Transverse colon (tissue), 4 donors: ENCODE measurements around the gene DHFR. TPM values are rescaled to one million over a fixed set of nuclear protein-coding genes. Genes with fewer than 3 reads are reported as not detected.

Source experiments
- DNase-seq: peaks from one replicate; pipeline ENCODE4 v3.0.0-alpha.2; 2019
- H3K27ac ChIP-seq, 4 donors: fragments of 200-600 bp; sonication (generic); 2 replicates each; pipeline ENCODE4 v1.5.1; 2016 to 2018; ENCODE audit warnings: inconsistent platforms in 4 of 4
- H3K27me3 ChIP-seq: fragments of 200-600 bp; sonication (generic); 2 replicates; pipeline ENCODE4 v1.5.1; 2017; ENCODE audit warnings: inconsistent platforms
- H3K36me3 ChIP-seq, 4 donors: fragments of 200-600 bp; sonication (generic); 2 replicates each; pipeline ENCODE4 v1.5.1; 2017 to 2019; ENCODE audit warnings: inconsistent platforms in 4 of 4
- H3K4me1 ChIP-seq, 4 donors: fragments of 200-600 bp; sonication (generic); 2 replicates each; pipeline ENCODE4 v1.5.1; 2017 to 2020; ENCODE audit warnings: inconsistent platforms in 4 of 4
- H3K4me3 ChIP-seq, 4 donors: fragments of 200-600 bp; sonication (generic); 1 replicate in 1 of 4; 2 replicates in 3 of 4; pipeline versions ENCODE4 v1.5.1 to v1.6.1; 2017 to 2019; ENCODE audit warnings: inconsistent platforms in 4 of 4
- H3K9me3 ChIP-seq, 2 donors: fragments of 200-600 bp; sonication (generic); 2 replicates each; pipeline ENCODE4 v1.5.1; 2017 to 2019; ENCODE audit warnings: inconsistent platforms in 2 of 2
- EP300 ChIP-seq: sonication (generic); formaldehyde crosslinking; IDR thresholded peaks from one replicate; pipeline ENCODE4 v1.6.1; 2017; ENCODE audit warnings: antibody characterized with exemption, low read depth
- POLR2A ChIP-seq: fragments of 450-650 bp; IDR thresholded peaks from one replicate; pipeline ENCODE4 v1.6.1; 2016; ENCODE audit warnings: antibody characterized with exemption, mild to moderate bottlenecking, moderate library complexity
- POLR2AphosphoS5 ChIP-seq, 3 donors: sonication (generic); formaldehyde crosslinking; IDR thresholded peaks; one replicate each; pipeline ENCODE4 v1.6.1; 2016; ENCODE audit warnings: antibody characterized with exemption in 3 of 3
- WGBS, 2 donors: methylation state at CpG; one replicate each; pipeline ENCODE4 v1.1.5; 2018; ENCODE audit warnings: low coverage in 1 of 2; 5-methylcytosine and 5-hydroxymethylcytosine counted together
- in situ Hi-C, 4 donors: fragments of 200-750 bp; cut with MboI; loops; one replicate each; pipeline versions ENCODE4 v1.15.0 to v1.15.1; 2017; ENCODE audit warnings: low sequenced_read_pairs in 3 of 4, low pct_ligation_motif_present in 1 of 4, low pct_unique_long_range_greater_than_20kb in 1 of 4
- intact Hi-C: fragments of 100-400 bp; cut with DNase I; formaldehyde crosslinking; loops from one replicate; pipeline ENCODE4 v1.15.1; 2023; ENCODE audit warnings: low total_unique reads
- small RNA-seq, 4 donors: library from RNA; depleted of rRNA; stranded (forward); fragments of <200 nt; gene quantifications; one replicate each; pipeline ENCODE3, GENCODE V24; 2016
- total RNA-seq, 4 donors: library from RNA; depleted of rRNA; stranded (reverse); fragments of >200 nt; gene quantifications; one replicate each; pipeline ENCODE4 v1.1.0, GENCODE V29; 2016
- TF ChIP-seq, protein P1 (sequence below), 5 experiments: fragments of 200-600 bp in 3 of 5; fragments of 450-650 bp in 2 of 5; sonication (generic) in 3 of 5; IDR thresholded peaks; 1 replicate in 2 of 5; 2 replicates in 3 of 5; pipeline ENCODE4 v1.5.1; 2016 to 2017; ENCODE audit warnings: antibody characterized with exemption in 5 of 5, inconsistent platforms in 3 of 5, mild to moderate bottlenecking in 2 of 5, moderate library complexity in 1 of 5

The DHFR gene
- total RNA-seq, 4 donors from 2014 or later: 12.7 to 31.4 (median 26.8) TPM

DNA sequence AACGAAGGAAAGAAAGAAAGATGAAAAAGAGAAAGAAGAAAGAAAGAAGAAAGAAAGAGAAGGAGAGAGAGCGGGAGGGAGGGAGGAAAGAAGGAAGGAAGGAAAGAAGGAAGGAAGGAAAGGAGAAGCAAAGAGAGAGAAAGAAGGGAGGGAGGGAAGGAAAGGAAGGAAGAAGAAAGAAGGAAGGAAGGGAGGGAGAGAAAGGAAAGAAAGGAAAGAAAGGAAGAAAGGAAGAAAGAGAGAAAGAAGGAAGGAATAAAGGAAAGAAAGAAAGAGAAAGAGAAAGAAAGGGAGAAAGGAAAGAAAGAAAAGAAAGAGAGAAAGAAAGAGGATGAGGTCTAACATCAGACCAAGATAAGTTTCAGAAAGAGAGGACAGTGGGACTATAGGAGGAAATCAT is 75.7 kb downstream of the DHFR start:
- in situ Hi-C loops: no loop called here
- DNase-seq: no peak
- no peak overlapping the region for H3K4me3 ChIP-seq
- intact Hi-C loops: no loop called here
- H3K27me3 ChIP-seq: peaks cover 7% of the 10 kb centered on the region
- no peaks in the 10 kb centered on the region for H3K4me1 ChIP-seq
- TF ChIP-seq EP300 (no peak), POLR2AphosphoS5 (IDR thresholded peaks at IDR 0.05) (no peak), POLR2A (no peak)
- TF ChIP-seq, protein P1, sequence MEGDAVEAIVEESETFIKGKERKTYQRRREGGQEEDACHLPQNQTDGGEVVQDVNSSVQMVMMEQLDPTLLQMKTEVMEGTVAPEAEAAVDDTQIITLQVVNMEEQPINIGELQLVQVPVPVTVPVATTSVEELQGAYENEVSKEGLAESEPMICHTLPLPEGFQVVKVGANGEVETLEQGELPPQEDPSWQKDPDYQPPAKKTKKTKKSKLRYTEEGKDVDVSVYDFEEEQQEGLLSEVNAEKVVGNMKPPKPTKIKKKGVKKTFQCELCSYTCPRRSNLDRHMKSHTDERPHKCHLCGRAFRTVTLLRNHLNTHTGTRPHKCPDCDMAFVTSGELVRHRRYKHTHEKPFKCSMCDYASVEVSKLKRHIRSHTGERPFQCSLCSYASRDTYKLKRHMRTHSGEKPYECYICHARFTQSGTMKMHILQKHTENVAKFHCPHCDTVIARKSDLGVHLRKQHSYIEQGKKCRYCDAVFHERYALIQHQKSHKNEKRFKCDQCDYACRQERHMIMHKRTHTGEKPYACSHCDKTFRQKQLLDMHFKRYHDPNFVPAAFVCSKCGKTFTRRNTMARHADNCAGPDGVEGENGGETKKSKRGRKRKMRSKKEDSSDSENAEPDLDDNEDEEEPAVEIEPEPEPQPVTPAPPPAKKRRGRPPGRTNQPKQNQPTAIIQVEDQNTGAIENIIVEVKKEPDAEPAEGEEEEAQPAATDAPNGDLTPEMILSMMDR (IDR thresholded peaks at IDR 0.05): no peak
- WGBS, 2 donors: 85 to 90% methylated on average over 2 of the region's 2 CpGs
- H3K9me3 ChIP-seq: no peaks in the 10 kb centered on the region
- H3K27ac ChIP-seq: no peak overlapping the region
- H3K36me3 ChIP-seq: no peaks in the 10 kb centered on the region

GRCh38 chr5:80577707-80578106 is 77.1 kb downstream of the DHFR start:
- Histone ChIP-seq H3K9me3 (no peaks in the 10 kb centered on the region), H3K4me1 (no peaks in the 10 kb centered on the region), H3K36me3 (no peaks in the 10 kb centered on the region), H3K27ac (no peak overlapping the region), H3K4me3 (no peak overlapping the region), H3K27me3 (peaks cover 10% of the 10 kb centered on the region)
- DNase-seq: no peak
- WGBS, 2 donors: 40 to 48% methylated on average over 2 to 5 of the region's 5 CpGs
- intact Hi-C loops (no loop called here), in situ Hi-C loops (no loop called here)
- TF ChIP-seq, protein P1 (IDR thresholded peaks at IDR 0.05): no peak
- TF ChIP-seq POLR2A: no peak
- TF ChIP-seq EP300: no peak
- no peak for TF ChIP-seq POLR2AphosphoS5 (IDR thresholded peaks at IDR 0.05)

DNA sequence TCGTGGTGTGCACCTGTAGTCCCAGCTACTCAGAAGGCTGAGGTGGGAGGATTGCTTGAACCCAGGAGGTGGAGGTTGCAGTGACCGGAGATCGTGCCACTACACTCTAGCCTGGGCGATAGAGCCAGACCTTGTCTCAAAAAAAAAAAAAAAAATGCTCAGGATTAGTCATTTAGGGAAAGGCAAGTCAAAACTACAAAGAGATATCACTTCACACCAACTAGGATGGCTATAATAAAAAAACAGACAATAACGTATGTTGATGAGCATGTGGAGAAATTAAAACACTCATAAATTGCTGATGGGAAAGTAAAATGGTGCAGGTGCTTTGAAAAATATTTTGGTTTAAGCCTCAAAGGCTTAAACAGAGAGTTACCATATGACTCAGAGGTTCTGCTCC is 78.4 kb downstream of the DHFR start:
- no peaks in the 10 kb centered on the region for H3K36me3 ChIP-seq
- H3K4me1 ChIP-seq: no peaks in the 10 kb centered on the region
- H3K9me3 ChIP-seq: no peaks in the 10 kb centered on the region
- intact Hi-C loops: no loop called here
- H3K27ac ChIP-seq: no peak overlapping the region
- H3K27me3 ChIP-seq: peaks cover 19% of the 10 kb centered on the region
- in situ Hi-C loops: no loop called here
- 69 to 88% methylated on average over 4 to 5 of the region's 5 CpGs for WGBS, 2 donors
- TF ChIP-seq POLR2AphosphoS5 (IDR thresholded peaks at IDR 0.05): no peak
- TF ChIP-seq, protein P1 (IDR thresholded peaks at IDR 0.05): no peak
- no peak for TF ChIP-seq POLR2A
- TF ChIP-seq EP300: no peak
- H3K4me3 ChIP-seq: no peak overlapping the region
- no peak for DNase-seq

Small RNA genes within 50 kb of the gene (small RNA-seq; reads per million reads assigned to genes)
- gene DBIP2: 0 reads per million in 4 donors
- gene MTRNR2L2: 0 reads per million in 4 donors

Other genes with a start within 250 kb of the DHFR start
- 10 to 100 TPM; 24.3 to 64.0 (median 34.0) TPM for gene ZFYVE16, start 246.9 kb downstream of the DHFR start, total RNA-seq
- gene FAM151B, start 166.9 kb downstream of the DHFR start, total RNA-seq: 1 to 10 TPM in 3 of 4 donors, not detected in 1; 1.1 to 4.1 (median 3.8) TPM
- not detected for gene ANKRD34B, start 84.7 kb downstream of the DHFR start, total RNA-seq
- gene MSH3, start 331 bp downstream of the DHFR start, total RNA-seq: 10 to 100 TPM in 3 of 4 donors, 1 to 10 TPM in 1; 6.4 to 22.2 (median 17.2) TPM